Duodenal mucosa (tissue), 2 donors: ENCODE measurements around the gene MTFP1.
"Not testable (repeated sequence)": the region's sequence is repeated elsewhere in the genome, so short reads cannot be mapped to it uniquely, and the experiment has no call there.

ENCODE experiments used
- H3K27ac ChIP-seq: one replicate; pipeline ENCODE4 v1.7.0; 2013; ENCODE audit warnings: low read depth, low read length
- H3K27me3 ChIP-seq, 2 donors: one replicate each; pipeline ENCODE4 v1.7.0; 2013; ENCODE audit warnings: low read length in 2 of 2, control low read depth in 1 of 2; ENCODE audit not compliant: insufficient read depth in 2 of 2, control insufficient read depth in 1 of 2
- H3K36me3 ChIP-seq, 2 donors: one replicate each; pipeline ENCODE4 v1.7.0; 2013; ENCODE audit warnings: low read length in 2 of 2, control low read depth in 1 of 2; ENCODE audit not compliant: insufficient read depth in 2 of 2, control insufficient read depth in 1 of 2
- H3K4me1 ChIP-seq, 2 donors: one replicate each; pipeline ENCODE4 v1.7.0; 2013; ENCODE audit warnings: low read length in 2 of 2, control low read depth in 1 of 2; ENCODE audit not compliant: insufficient read depth in 2 of 2, control insufficient read depth in 1 of 2
- H3K4me3 ChIP-seq, 2 donors: one replicate each; pipeline ENCODE4 v1.7.0; 2013; ENCODE audit warnings: low read length in 2 of 2, low read depth in 1 of 2
- H3K9ac ChIP-seq, 2 donors: one replicate each; pipeline ENCODE4 v1.7.0; 2013; ENCODE audit warnings: low read length in 2 of 2, low read depth in 1 of 2
- H3K9me3 ChIP-seq, 2 donors: one replicate each; pipeline ENCODE4 v1.7.0; 2013; ENCODE audit warnings: low read length in 2 of 2, control low read depth in 1 of 2; ENCODE audit not compliant: control insufficient read depth in 1 of 2

The MTFP1 gene

DNA sequence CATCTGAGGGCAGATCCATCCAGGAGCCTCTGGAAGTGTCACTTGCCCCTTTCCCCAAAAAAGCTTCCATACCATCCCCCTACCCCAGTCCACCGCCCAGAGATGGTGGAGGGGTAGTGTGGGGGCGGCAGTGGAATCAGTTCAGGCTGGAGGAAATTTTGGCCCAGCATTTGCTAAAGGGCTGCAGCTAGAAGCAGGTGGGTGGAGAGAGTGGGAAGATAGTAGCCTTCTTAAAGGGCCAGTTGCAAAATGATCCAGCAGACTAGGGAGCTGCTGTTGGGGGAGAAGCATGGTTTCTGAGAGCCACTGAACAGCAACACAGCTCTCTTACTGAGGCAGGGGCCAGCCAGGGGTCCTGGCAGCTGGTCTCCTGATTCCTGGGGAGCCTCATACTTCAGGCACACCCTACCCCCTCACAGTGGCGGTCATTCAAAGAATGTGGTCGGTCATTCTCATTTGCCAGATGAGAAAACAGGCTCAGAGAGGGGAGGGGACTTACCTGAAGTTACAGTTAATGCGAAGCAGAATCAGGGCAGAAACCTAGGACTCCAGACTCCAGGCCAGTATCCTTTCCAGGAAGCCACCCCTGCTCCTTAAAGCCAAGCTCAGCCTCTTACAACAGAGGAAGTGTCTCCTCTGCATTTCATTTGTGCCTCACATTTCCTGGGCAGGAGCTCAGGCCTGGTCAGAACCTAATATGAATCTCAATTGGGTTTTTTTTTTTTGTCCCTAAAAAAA, 23.4 kb upstream of the MTFP1 start:
- Histone ChIP-seq H3K27ac (no peak overlapping the region), H3K36me3 (peaks cover 0 to 13% of the 10 kb centered on the region in 2 donors), H3K4me3 (no peak overlapping the region), H3K27me3 (peaks cover 0 to 7% of the 10 kb centered on the region in 2 donors), H3K9me3 (no peaks in the 10 kb centered on the region), H3K4me1 (peaks cover 20 to 32% of the 10 kb centered on the region in 2 donors), H3K9ac (no peak overlapping the region)

DNA sequence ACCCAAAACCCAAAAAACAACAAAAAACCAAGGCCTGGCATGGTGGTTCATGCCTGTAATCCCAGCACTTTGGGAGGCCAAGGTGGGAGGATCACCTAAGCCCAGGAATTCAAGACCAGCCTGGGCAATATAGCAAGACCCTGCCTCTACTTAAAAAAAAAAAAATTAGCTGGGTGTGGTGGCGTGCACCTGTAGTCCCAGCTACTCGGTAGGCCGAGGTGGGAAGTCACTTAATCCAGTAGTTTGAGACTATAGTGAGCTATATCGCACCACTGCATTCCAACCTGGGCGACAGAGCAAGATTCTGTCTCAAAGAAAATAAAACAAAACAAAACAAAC, 22.8 kb upstream of the MTFP1 start:
- Histone ChIP-seq H3K36me3 (peaks cover 0 to 16% of the 10 kb centered on the region in 2 donors), H3K4me1 (peaks cover 20 to 29% of the 10 kb centered on the region in 2 donors)
- H3K9ac ChIP-seq, H3K9me3 ChIP-seq, H3K27me3 ChIP-seq, H3K4me3 ChIP-seq, H3K27ac ChIP-seq: not testable (repeated sequence)

DNA sequence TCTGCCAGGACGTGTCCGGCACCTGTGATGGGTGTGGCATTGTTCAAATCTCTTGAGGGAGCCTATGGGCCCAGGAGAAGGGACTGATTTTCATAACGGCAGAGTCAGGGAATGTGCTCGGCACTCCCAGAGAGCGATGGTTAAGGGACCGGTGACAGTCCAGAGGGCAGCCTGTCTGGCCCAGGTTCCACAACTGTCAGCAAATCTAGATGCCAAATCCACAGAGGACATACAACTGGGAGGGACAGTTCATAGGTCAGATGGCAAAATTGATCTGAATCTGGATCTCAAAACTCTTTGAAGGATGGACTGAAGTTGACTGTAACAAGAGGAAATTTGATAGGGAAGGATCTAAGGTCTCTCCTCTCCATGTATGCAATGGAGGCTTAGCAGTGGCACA, 21.3 kb upstream of the MTFP1 start:
- Histone ChIP-seq H3K9me3 (no peaks in the 10 kb centered on the region), H3K27me3 (no peaks in the 10 kb centered on the region), H3K9ac (no peak overlapping the region), H3K4me3 (no peak overlapping the region), H3K4me1 (peaks cover 12 to 21% of the 10 kb centered on the region in 2 donors), H3K36me3 (peaks cover 8 to 27% of the 10 kb centered on the region in 2 donors), H3K27ac (no peak overlapping the region)

DNA sequence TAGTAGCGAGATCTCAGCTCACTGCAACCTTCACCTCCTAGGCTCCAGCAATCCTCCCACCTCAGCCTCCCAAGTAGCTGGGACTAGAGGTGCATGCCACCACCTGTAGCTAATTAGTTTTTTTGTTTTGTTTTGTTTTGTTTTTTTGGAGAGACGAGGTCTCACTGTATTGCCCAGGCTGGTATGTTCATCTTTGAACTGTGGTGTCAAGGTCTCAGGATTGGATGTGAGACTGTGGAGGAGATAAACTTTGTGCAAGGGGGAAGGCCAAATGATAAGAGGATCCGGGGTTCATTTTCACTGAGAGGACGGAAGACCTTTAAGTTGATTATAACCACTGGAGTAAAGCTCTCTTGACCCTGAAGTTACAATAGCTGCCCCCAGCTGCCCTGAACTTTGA, 19.8 kb upstream of the MTFP1 start:
- Histone ChIP-seq H3K27me3 (no peaks in the 10 kb centered on the region), H3K4me1 (peaks cover 12 to 21% of the 10 kb centered on the region in 2 donors), H3K9me3 (no peaks in the 10 kb centered on the region), H3K36me3 (peaks cover 8 to 38% of the 10 kb centered on the region in 2 donors), H3K9ac (no peak overlapping the region), H3K4me3 (no peak overlapping the region), H3K27ac (no peak overlapping the region)

DNA sequence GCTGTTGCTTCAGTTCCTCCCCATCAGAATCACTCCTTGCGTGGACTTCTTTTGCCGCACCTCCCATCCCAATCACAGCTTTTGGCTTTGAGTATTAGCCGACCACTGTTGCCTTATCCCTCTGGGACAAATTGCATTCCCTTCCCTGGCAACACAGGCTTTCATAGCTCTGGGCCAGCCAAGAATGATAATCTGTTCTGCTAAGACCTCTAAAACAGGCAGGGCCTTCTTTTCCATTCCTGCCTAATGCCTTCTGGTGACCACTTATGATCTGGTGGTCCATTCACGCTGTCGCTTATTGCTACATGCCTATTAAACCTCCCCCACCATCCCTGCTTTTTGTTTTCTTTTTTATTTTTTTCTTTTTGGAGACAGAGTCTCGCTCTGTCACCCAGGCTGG, 19.2 kb upstream of the MTFP1 start:
- H3K36me3 ChIP-seq, result peaks cover 8 to 43% of the 10 kb centered on the region in 2 donors
- H3K4me1 ChIP-seq, result peaks cover 12 to 21% of the 10 kb centered on the region in 2 donors
- no peak overlapping the region for H3K27ac ChIP-seq
- H3K9me3 ChIP-seq, result no peaks in the 10 kb centered on the region
- H3K27me3 ChIP-seq, result no peaks in the 10 kb centered on the region
- H3K9ac ChIP-seq, result no peak overlapping the region
- no peak overlapping the region for H3K4me3 ChIP-seq

DNA sequence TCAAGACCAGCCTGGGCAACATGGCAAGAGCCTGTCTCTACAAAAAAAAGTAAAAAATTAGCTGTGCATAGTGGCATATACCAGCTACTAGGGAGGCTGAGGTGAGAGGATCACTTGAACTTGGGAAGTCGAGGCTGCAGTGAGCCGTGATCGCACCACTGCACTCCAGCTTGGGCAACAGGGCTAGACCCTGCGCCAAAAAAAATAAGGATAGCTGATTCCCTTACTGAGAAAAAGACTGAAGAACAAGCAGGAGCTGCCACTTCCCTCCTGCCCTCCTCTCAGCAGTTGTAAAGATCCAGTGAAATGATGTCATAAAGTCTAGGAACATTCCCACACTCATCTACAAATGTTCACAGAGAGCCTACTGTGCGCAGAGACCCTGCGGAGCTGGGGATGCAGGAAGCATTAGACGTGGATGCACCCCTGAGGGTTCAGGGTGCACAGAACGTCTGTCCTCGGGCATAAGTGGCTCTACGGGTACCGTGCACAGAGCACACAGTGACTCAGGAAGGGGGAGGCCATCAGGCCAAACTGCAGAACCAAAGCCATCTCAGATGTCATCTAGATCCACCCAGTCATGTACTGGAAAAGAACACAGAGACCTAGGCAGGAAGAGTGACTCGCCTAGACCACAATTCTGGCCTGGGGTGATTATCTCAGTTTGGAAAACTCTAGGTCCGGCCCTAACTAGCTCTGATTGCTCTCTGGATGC, 17.0 kb upstream of the MTFP1 start:
- peaks cover 8 to 48% of the 10 kb centered on the region in 2 donors for H3K36me3 ChIP-seq
- H3K27ac ChIP-seq, result no peak overlapping the region
- peaks cover 6 to 10% of the 10 kb centered on the region in 2 donors for H3K4me1 ChIP-seq
- no peaks in the 10 kb centered on the region for H3K9me3 ChIP-seq
- no peak overlapping the region for H3K9ac ChIP-seq
- H3K4me3 ChIP-seq, result no peak overlapping the region
- no peaks in the 10 kb centered on the region for H3K27me3 ChIP-seq

DNA sequence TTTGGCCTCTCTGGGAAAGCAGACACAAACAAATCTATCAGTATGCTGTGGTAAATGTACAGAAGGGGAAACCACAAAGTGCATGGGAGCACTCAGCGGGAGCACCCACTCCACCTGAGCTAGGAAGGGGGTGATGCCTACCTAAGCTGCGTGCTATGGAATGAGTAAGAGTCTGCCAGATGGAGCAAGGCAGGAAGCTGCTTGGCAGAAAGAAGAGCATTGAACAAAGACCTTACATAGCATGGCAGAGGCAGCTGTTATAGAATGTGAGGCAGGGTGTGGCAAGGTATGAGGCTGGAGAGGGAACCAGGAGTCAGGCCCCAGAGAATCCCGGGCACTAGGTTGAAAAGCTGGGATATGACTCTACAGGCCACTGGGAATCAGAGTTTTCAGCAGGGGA, 13.8 kb upstream of the MTFP1 start:
- H3K36me3 ChIP-seq, result peaks cover 23 to 60% of the 10 kb centered on the region in 2 donors
- H3K4me1 ChIP-seq, result peaks cover 11 to 15% of the 10 kb centered on the region in 2 donors
- no peak overlapping the region for H3K27ac ChIP-seq
- H3K9ac ChIP-seq, result no peak overlapping the region
- no peaks in the 10 kb centered on the region for H3K27me3 ChIP-seq
- H3K4me3 ChIP-seq, result no peak overlapping the region
- no peaks in the 10 kb centered on the region for H3K9me3 ChIP-seq

DNA sequence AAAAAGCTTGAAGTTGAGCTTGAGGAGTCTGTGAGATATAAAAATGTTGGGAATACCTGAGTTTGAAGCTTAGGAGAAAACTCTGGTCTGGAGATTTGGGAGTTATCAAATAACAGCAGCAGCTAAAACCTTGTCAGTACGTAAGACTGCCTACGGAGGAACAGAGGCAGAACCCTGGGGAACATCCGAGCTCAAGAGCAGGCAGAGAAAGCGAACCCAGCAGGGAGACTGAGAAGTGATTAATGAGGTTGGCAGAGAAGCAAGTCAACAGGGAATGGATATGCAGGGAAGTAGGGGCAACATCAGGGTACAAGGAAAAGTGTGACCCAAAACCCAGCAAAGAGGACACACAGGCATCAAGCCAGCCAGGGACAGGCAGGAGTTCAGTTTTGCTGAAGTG, 12.6 kb upstream of the MTFP1 start:
- Histone ChIP-seq H3K9me3 (no peaks in the 10 kb centered on the region), H3K4me1 (peaks cover 15 to 28% of the 10 kb centered on the region in 2 donors), H3K27me3 (no peaks in the 10 kb centered on the region), H3K36me3 (peaks cover 29 to 57% of the 10 kb centered on the region in 2 donors), H3K27ac (no peak overlapping the region), H3K4me3 (no peak overlapping the region), H3K9ac (no peak overlapping the region)

DNA sequence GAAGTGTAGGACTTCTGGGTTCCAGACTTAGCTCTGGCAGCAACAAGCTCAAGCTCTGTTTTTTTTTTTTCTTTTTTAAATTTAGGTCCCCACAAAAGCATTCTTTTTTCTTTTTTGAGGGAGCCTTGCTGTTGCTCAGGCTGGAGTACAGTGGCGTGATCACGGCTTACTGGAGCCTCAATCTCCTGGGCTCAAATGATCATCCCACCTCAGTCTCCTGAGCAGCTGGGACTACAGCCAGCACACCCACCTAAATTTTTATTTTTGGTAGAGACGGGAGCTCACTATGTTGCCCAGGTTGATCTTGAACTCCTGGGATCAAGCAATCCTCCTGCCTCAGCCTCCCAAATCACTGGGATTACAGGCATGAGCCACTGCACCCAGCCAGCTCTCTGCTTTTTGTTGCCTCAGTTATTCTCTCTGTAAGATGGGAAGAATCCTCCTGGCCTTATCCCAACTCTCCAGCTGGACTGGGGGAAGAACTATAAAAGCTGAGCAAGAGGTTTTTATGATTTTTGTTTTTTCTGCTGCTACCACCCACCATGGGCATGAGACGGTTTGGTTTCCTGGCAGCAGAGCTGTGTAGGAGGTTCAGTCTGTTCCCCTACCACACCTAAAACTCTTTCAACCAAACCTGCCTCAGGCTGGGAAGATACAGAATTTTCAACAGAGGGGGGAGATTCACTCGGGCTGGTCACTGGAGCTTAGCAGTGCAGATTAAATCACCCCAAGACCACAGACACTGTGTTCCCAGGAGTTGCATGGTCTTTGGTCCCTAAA, 11.6 kb upstream of the MTFP1 start:
- Histone ChIP-seq H3K27ac (no peak overlapping the region), H3K27me3 (no peaks in the 10 kb centered on the region), H3K4me1 (peaks cover 21 to 37% of the 10 kb centered on the region in 2 donors), H3K4me3 (no peak overlapping the region), H3K36me3 (peaks cover 25 to 53% of the 10 kb centered on the region in 2 donors), H3K9ac (no peak overlapping the region), H3K9me3 (no peaks in the 10 kb centered on the region)

DNA sequence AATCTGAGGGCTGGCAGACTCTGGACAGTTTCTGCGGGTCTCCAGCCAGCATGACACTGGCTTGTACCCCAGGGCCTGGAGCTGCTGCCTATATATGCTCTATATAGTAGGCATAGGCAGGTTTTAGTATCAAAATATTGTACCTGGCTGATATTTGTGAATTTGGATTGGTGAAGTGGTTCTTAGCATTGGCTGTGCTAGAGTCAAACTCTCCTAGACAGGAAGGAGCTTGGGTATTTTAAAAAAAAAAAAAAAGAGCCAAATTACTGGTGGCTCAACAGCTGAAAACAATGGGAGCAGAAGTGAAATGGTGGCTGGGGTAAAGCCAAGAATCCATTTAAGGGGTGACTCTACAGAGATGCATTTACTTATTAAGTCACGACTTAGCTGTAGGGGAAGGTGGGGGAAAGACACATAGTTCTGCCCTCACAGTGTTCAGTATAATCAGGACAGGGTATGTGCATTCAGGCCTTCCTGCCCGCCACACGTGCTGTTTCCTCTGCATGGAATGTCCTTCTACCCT, 11.0 kb upstream of the MTFP1 start:
- no peaks in the 10 kb centered on the region for H3K9me3 ChIP-seq
- H3K4me1 ChIP-seq, result peaks cover 24 to 39% of the 10 kb centered on the region in 2 donors
- H3K27ac ChIP-seq, result no peak overlapping the region
- H3K4me3 ChIP-seq, result no peak overlapping the region
- no peaks in the 10 kb centered on the region for H3K27me3 ChIP-seq
- H3K36me3 ChIP-seq, result peaks cover 21 to 49% of the 10 kb centered on the region in 2 donors
- H3K9ac ChIP-seq, result no peak overlapping the region
